CD14-positive monocyte (primary cell): ENCODE measurements around the gene NELL1. TPM values are rescaled to one million over a fixed set of nuclear protein-coding genes. Genes with fewer than 3 reads are reported as not detected.

Experiments
- DNase-seq, 3 donors: peaks; one replicate each; pipeline ENCODE4 v3.0.0-alpha.2; 2011 to 2022
- H2AFZ ChIP-seq: 2 replicates; pipeline ENCODE4 v1.6.0; 2012; ENCODE audit warnings: mild to moderate bottlenecking, low read depth, low read length, inconsistent platforms; ENCODE audit not compliant: insufficient read depth, poor library complexity, severe bottlenecking
- H3K27ac ChIP-seq, 2 donors: 1 replicate in 1 of 2; 2 replicates in 1 of 2; pipeline ENCODE4 v1.5.1; 2012 to 2013; ENCODE audit warnings: low read length in 2 of 2, control low read depth in 1 of 2, inconsistent platforms in 1 of 2, low read depth in 1 of 2, mild to moderate bottlenecking in 1 of 2
- H3K27me3 ChIP-seq, 2 donors: one replicate each; pipeline versions ENCODE4 v1.6.0 to v1.6.1; 2011 to 2013; ENCODE audit warnings: low read length in 2 of 2; ENCODE audit not compliant: control insufficient read depth in 2 of 2, insufficient read depth in 2 of 2
- H3K36me3 ChIP-seq, 2 donors: replicated peaks in 1 of 2; 1 replicate in 1 of 2; 2 replicates in 1 of 2; pipeline versions ENCODE4 v1.5.1 to v1.6.1; 2012 to 2013; ENCODE audit warnings: low read length in 2 of 2, control low read depth in 1 of 2, inconsistent platforms in 1 of 2, mild to moderate bottlenecking in 1 of 2; ENCODE audit not compliant: insufficient read depth in 2 of 2, control insufficient read depth in 1 of 2
- H3K4me1 ChIP-seq, 2 donors: 1 replicate in 1 of 2; 2 replicates in 1 of 2; pipeline versions ENCODE4 v1.5.1 to v1.6.1; 2012 to 2013; ENCODE audit warnings: low read length in 2 of 2, control low read depth in 1 of 2, inconsistent platforms in 1 of 2, mild to moderate bottlenecking in 1 of 2, moderate library complexity in 1 of 2; ENCODE audit not compliant: insufficient read depth in 2 of 2, control insufficient read depth in 1 of 2
- H3K4me2 ChIP-seq: replicated peaks from 2 replicates; pipeline ENCODE3; 2012; ENCODE audit warnings: low read length, moderate library complexity, mild to moderate bottlenecking; ENCODE audit not compliant: poor library complexity, severe bottlenecking; ENCODE audit errors: extremely low read depth
- H3K4me3 ChIP-seq, 3 experiments: fragments of 200-600 bp in 1 of 3; sonication (generic) in 1 of 3; replicated peaks in 1 of 3; 1 replicate in 2 of 3; 2 replicates in 1 of 3; pipeline ENCODE4 v1.5.1; 2011 to 2013; ENCODE audit warnings: low read length in 3 of 3, mild to moderate bottlenecking in 3 of 3, control low read depth in 2 of 3, low read depth in 2 of 3, inconsistent platforms in 1 of 3, moderate library complexity in 1 of 3
- H3K79me2 ChIP-seq: 2 replicates; pipeline ENCODE4 v1.6.0; 2012; ENCODE audit warnings: mild to moderate bottlenecking, control low read depth, inconsistent platforms, low read length, moderate library complexity; ENCODE audit not compliant: insufficient read depth
- H3K9ac ChIP-seq: 2 replicates; pipeline ENCODE4 v1.6.0; 2017; ENCODE audit warnings: low read length, mild to moderate bottlenecking; ENCODE audit not compliant: insufficient read depth, poor library complexity, severe bottlenecking
- H3K9me3 ChIP-seq, 2 donors: replicated peaks in 1 of 2; 1 replicate in 1 of 2; 2 replicates in 1 of 2; pipeline versions ENCODE4 v1.5.1 to v1.6.1; 2012 to 2013; ENCODE audit warnings: low read length in 2 of 2, control low read depth in 1 of 2; ENCODE audit not compliant: control insufficient read depth in 1 of 2, insufficient read depth in 1 of 2
- H4K20me1 ChIP-seq: 2 replicates; pipeline ENCODE4 v1.6.0; 2012; ENCODE audit warnings: mild to moderate bottlenecking, low read length, control low read depth, moderate library complexity; ENCODE audit not compliant: insufficient read depth
- H3K27ac Mint-ChIP-seq, 7 donors: one replicate each; pipeline ENCODE4 v1.8.0; 2020; ENCODE audit warnings: mild to moderate bottlenecking in 7 of 7, mixed read lengths in 7 of 7, moderate library complexity in 6 of 7, inconsistent platforms in 2 of 7
- H3K27me3 Mint-ChIP-seq, 3 donors: one replicate each; pipeline ENCODE4 v1.8.0; 2021 to 2022; ENCODE audit warnings: low read depth in 3 of 3, mild to moderate bottlenecking in 3 of 3, mixed read lengths in 3 of 3, moderate library complexity in 3 of 3, inconsistent platforms in 1 of 3
- H3K36me3 Mint-ChIP-seq, 2 donors: one replicate each; pipeline ENCODE4 v1.8.0; 2020; ENCODE audit warnings: mixed read lengths in 2 of 2, inconsistent platforms in 1 of 2, mild to moderate bottlenecking in 1 of 2
- H3K4me1 Mint-ChIP-seq: one replicate; pipeline ENCODE4 v1.8.0; 2020; ENCODE audit warnings: mild to moderate bottlenecking, mixed read lengths
- H3K4me3 Mint-ChIP-seq, 2 donors: one replicate each; pipeline ENCODE4 v1.8.0; 2020; ENCODE audit warnings: mild to moderate bottlenecking in 2 of 2, mixed read lengths in 2 of 2, moderate library complexity in 1 of 2
- H3K9me3 Mint-ChIP-seq, 7 donors: one replicate each; pipeline ENCODE4 v1.8.0; 2020 to 2022; ENCODE audit warnings: mixed read lengths in 7 of 7, mild to moderate bottlenecking in 6 of 7, moderate library complexity in 6 of 7, inconsistent platforms in 2 of 7
- WGBS: methylation state at CpG from one replicate; pipeline ENCODE4 v1.1.5; 2013; ENCODE audit warnings: missing lambda C conversion rate; ENCODE audit not compliant: insufficient coverage; 5-methylcytosine and 5-hydroxymethylcytosine counted together
- intact Hi-C, 2 donors: fragments of 100-400 bp; cut with micrococcal nuclease; formaldehyde crosslinking; loops; one replicate each; pipeline versions ENCODE4 v1.15.0 to v1.15.1; 2023
- polyA plus RNA-seq, 3 donors: library from polyadenylated mRNA; depleted of rRNA in 1 of 3; unstranded in 2 of 3; stranded (reverse) in 1 of 3; fragments of 300-500 nt in 2 of 3; fragments of >200 nt in 1 of 3; fragmentation: Illumina TruSeq in 2 of 3; gene quantifications; 1 replicate in 2 of 3; 2 replicates in 1 of 3; pipeline ENCODE4 v1.2.3, GENCODE V29; 2012 to 2021
- TF ChIP-seq, protein P1 (sequence below): fragments of 200-600 bp; IDR thresholded peaks from one replicate; pipeline ENCODE4 v1.8.0; 2022; ENCODE audit warnings: antibody characterized with exemption, mild to moderate bottlenecking

Gene NELL1
- polyA plus RNA-seq, 3 donors, result not detected

DNA sequence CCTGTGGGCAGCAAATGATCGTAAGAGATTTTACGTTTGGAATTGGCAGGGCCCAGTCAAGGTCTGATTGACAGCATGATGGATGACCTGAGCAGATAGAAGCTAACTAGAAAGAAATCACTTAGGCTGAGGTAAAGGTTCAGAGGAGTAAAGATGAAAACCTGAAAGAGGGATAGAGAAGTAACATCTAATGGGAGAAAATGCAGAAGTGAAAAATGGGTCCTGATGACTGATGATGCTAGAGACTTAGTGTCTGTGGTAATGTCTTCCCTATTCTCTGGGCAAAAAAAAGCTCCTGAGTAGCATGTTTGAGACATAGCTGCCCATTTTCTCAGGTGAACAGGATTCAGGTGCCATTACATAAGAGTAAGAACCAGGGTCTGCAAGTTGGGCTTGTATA, 894.7 kb downstream of the NELL1 start:
- peaks cover 8% of the 10 kb centered on the region for H3K4me1 Mint-ChIP-seq
- Histone ChIP-seq H3K4me2 (no peak overlapping the region), H3K4me1 (no peaks in the 10 kb centered on the region), H2AFZ (no peak overlapping the region), H3K79me2 (no peaks in the 10 kb centered on the region), H4K20me1 (no peaks in the 10 kb centered on the region), H3K4me3 (no peak overlapping the region), H3K36me3 (no peaks in the 10 kb centered on the region), H3K9ac (no peak overlapping the region), H3K9me3 (no peaks in the 10 kb centered on the region), H3K27me3 (no peaks in the 10 kb centered on the region), H3K27ac (no peak overlapping the region)
- no peaks in the 10 kb centered on the region for H3K27me3 Mint-ChIP-seq
- intact Hi-C loops, result no loop called here
- peak in 2 of 3 donors; percentile 1 to 3 for DNase-seq
- TF ChIP-seq, protein P1, sequence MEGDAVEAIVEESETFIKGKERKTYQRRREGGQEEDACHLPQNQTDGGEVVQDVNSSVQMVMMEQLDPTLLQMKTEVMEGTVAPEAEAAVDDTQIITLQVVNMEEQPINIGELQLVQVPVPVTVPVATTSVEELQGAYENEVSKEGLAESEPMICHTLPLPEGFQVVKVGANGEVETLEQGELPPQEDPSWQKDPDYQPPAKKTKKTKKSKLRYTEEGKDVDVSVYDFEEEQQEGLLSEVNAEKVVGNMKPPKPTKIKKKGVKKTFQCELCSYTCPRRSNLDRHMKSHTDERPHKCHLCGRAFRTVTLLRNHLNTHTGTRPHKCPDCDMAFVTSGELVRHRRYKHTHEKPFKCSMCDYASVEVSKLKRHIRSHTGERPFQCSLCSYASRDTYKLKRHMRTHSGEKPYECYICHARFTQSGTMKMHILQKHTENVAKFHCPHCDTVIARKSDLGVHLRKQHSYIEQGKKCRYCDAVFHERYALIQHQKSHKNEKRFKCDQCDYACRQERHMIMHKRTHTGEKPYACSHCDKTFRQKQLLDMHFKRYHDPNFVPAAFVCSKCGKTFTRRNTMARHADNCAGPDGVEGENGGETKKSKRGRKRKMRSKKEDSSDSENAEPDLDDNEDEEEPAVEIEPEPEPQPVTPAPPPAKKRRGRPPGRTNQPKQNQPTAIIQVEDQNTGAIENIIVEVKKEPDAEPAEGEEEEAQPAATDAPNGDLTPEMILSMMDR, result no peak
- peak overlapping the region in 2 of 7 donors; percentile 2 for H3K27ac Mint-ChIP-seq
- no peak overlapping the region for H3K4me3 Mint-ChIP-seq
- no peaks in the 10 kb centered on the region for H3K36me3 Mint-ChIP-seq
- H3K9me3 Mint-ChIP-seq, result peaks cover 0 to 2% (median 0%) of the 10 kb centered on the region in 7 donors
- 60% methylated on average over 1 of the region's 2 CpGs for WGBS

GRCh38 chr11:21564833-21565682, 895.7 kb downstream of the NELL1 start:
- intact Hi-C loops, result no loop called here
- no peak overlapping the region for H3K27ac ChIP-seq
- Mint-ChIP-seq H3K27me3 (no peaks in the 10 kb centered on the region), H3K4me1 (peaks cover 8% of the 10 kb centered on the region), H3K4me3 (no peak overlapping the region), H3K36me3 (no peaks in the 10 kb centered on the region), H3K27ac (no peak overlapping the region), H3K9me3 (peaks cover 0 to 2% (median 0%) of the 10 kb centered on the region in 7 donors)
- H4K20me1 ChIP-seq, result no peaks in the 10 kb centered on the region
- H3K9me3 ChIP-seq, result no peaks in the 10 kb centered on the region
- TF ChIP-seq, protein P1, result no peak
- H3K79me2 ChIP-seq, result no peaks in the 10 kb centered on the region
- no peak overlapping the region for H3K4me3 ChIP-seq
- H3K4me2 ChIP-seq, result no peak overlapping the region
- no peak overlapping the region for H2AFZ ChIP-seq
- H3K9ac ChIP-seq, result no peak overlapping the region
- WGBS, result 100% methylated on average over 1 of the region's 4 CpGs
- DNase-seq, result no peak
- H3K4me1 ChIP-seq, result no peaks in the 10 kb centered on the region
- no peaks in the 10 kb centered on the region for H3K27me3 ChIP-seq
- no peaks in the 10 kb centered on the region for H3K36me3 ChIP-seq
